GM23338 (cell line): Measurements from ENCODE around the gene SRGAP1. TPM values are rescaled to one million over a fixed set of nuclear protein-coding genes. Genes with fewer than 3 reads are reported as not detected.

Experiments
- ATAC-seq: fragments of 200-7000 bp; cut with Tn5 transposase; 3 replicates; pipeline ENCODE4 v1.9.1; 2020
- DNase-seq: peaks from one replicate; pipeline ENCODE4 v3.0.0-alpha.2; 2015; ENCODE audit warnings: low spot score
- H2AFZ ChIP-seq: fragments of 200-600 bp; sonication (generic); 2 replicates; pipeline ENCODE4 v1.8.0; 2016; ENCODE audit warnings: antibody characterized with exemption, mild to moderate bottlenecking, moderate library complexity
- H3F3A ChIP-seq: fragments of 200-600 bp; sonication (generic); replicated peaks from 2 replicates; pipeline ENCODE4 v1.8.0; 2017; ENCODE audit warnings: antibody characterized with exemption, mixed run types, low read depth
- H3K27ac ChIP-seq: fragments of 200-600 bp; sonication (generic); 2 replicates; pipeline ENCODE4 v1.6.1; 2016; ENCODE audit warnings: low read depth
- H3K27me3 ChIP-seq: fragments of 200-600 bp; sonication (generic); 2 replicates; pipeline ENCODE4 v1.8.0; 2016; ENCODE audit warnings: mild to moderate bottlenecking, mixed run types, moderate library complexity; ENCODE audit not compliant: insufficient read depth
- H3K36me3 ChIP-seq: fragments of 200-600 bp; sonication (generic); 2 replicates; pipeline ENCODE4 v1.8.0; 2016; ENCODE audit warnings: mild to moderate bottlenecking; ENCODE audit not compliant: insufficient read depth
- H3K4me1 ChIP-seq: fragments of 200-600 bp; sonication (generic); 2 replicates; pipeline ENCODE4 v1.8.0; 2016; ENCODE audit warnings: mild to moderate bottlenecking, moderate library complexity; ENCODE audit not compliant: insufficient read depth
- H3K4me2 ChIP-seq: fragments of 200-600 bp; sonication (generic); 2 replicates; pipeline ENCODE4 v1.7.1; 2017; ENCODE audit warnings: mixed run types
- H3K4me3 ChIP-seq: fragments of 200-600 bp; sonication (generic); 2 replicates; pipeline ENCODE4 v1.6.1; 2016; ENCODE audit warnings: mixed run types
- H3K79me2 ChIP-seq: fragments of 200-600 bp; sonication (generic); replicated peaks from 2 replicates; pipeline ENCODE4 v1.8.0; 2017; ENCODE audit warnings: mild to moderate bottlenecking; ENCODE audit not compliant: insufficient read depth
- H3K9me2 ChIP-seq: fragments of 200-600 bp; sonication (generic); 2 replicates; pipeline ENCODE4 v1.8.0; 2017; ENCODE audit not compliant: insufficient read depth
- H4K20me1 ChIP-seq: fragments of 200-600 bp; sonication (generic); replicated peaks from 2 replicates; pipeline ENCODE4 v1.8.0; 2017; ENCODE audit warnings: mild to moderate bottlenecking; ENCODE audit not compliant: insufficient read depth
- H3K27ac Mint-ChIP-seq: 2 replicates; pipeline ENCODE4 v1.8.0; 2020; ENCODE audit warnings: inconsistent platforms, mild to moderate bottlenecking, moderate library complexity, mixed read lengths
- H3K27me3 Mint-ChIP-seq: 3 replicates; pipeline ENCODE4 v1.8.0; 2022; ENCODE audit warnings: low read depth, mild to moderate bottlenecking, moderate library complexity, mixed read lengths, inconsistent platforms; ENCODE audit not compliant: insufficient read depth, poor library complexity
- H3K36me3 Mint-ChIP-seq: 3 replicates; pipeline ENCODE4 v1.8.0; 2021; ENCODE audit warnings: low read depth, mild to moderate bottlenecking, inconsistent platforms, moderate library complexity, mixed read lengths
- H3K4me1 Mint-ChIP-seq: 3 replicates; pipeline ENCODE4 v1.8.0; 2020; ENCODE audit warnings: mild to moderate bottlenecking, inconsistent platforms, mixed read lengths
- H3K4me3 Mint-ChIP-seq: 3 replicates; pipeline ENCODE4 v1.8.0; 2021; ENCODE audit warnings: moderate library complexity, mild to moderate bottlenecking, inconsistent platforms, mixed read lengths
- H3K9me3 Mint-ChIP-seq: 3 replicates; pipeline ENCODE4 v1.8.0; 2020; ENCODE audit warnings: moderate library complexity, mild to moderate bottlenecking, inconsistent platforms, mixed read lengths
- EZH2phosphoT487 ChIP-seq: fragments of 200-600 bp; sonication (generic); IDR thresholded peaks from one replicate; pipeline ENCODE4 v1.8.1; 2018; ENCODE audit warnings: antibody characterized with exemption; ENCODE audit not compliant: unreplicated experiment
- NANOG ChIP-seq: IDR thresholded peaks from 2 replicates; pipeline ENCODE4 v1.6.1; 2016; ENCODE audit warnings: antibody characterized with exemption, borderline replicate concordance
- polyA plus RNA-seq: library from polyadenylated mRNA; unstranded; fragments of >200 nt; fragmentation: Nextera tagmentation; extraction: Ambion mirVana; gene quantifications from 2 replicates; pipeline ENCODE4 v1.2.1, GENCODE V29; 2016
- total RNA-seq: library from RNA; depleted of rRNA; stranded (reverse); fragments of >200 nt; shearing (Covaris generic); gene quantifications from 2 replicates; pipeline ENCODE4 v1.2.3, GENCODE V29; 2014
- TF ChIP-seq, protein P1 (sequence below): IDR thresholded peaks from 2 replicates; pipeline ENCODE4 v1.6.1; 2016; ENCODE audit warnings: antibody characterized with exemption
- TF ChIP-seq, protein P2 (sequence below), 2 experiments: fragments of 200-600 bp in 1 of 2; sonication (generic) in 1 of 2; conservative IDR thresholded peaks; 2 replicates each; pipeline versions ENCODE4 v1.5.1 to v1.6.1; 2016 to 2017; ENCODE audit warnings: antibody characterized with exemption in 2 of 2, low read depth in 2 of 2, mild to moderate bottlenecking in 2 of 2, moderate library complexity in 1 of 2
- TF ChIP-seq, protein P3 (sequence below): fragments of 250-450 bp; sonication (Bioruptor Pico); IDR thresholded peaks from 2 replicates; pipeline ENCODE4 v1.5.0; 2020; ENCODE audit warnings: mild to moderate bottlenecking, moderate library complexity

Gene SRGAP1
- total and polyA plus RNA-seq, 2 experiments from 2014 or later: 6.1 to 8.1 TPM

DNA sequence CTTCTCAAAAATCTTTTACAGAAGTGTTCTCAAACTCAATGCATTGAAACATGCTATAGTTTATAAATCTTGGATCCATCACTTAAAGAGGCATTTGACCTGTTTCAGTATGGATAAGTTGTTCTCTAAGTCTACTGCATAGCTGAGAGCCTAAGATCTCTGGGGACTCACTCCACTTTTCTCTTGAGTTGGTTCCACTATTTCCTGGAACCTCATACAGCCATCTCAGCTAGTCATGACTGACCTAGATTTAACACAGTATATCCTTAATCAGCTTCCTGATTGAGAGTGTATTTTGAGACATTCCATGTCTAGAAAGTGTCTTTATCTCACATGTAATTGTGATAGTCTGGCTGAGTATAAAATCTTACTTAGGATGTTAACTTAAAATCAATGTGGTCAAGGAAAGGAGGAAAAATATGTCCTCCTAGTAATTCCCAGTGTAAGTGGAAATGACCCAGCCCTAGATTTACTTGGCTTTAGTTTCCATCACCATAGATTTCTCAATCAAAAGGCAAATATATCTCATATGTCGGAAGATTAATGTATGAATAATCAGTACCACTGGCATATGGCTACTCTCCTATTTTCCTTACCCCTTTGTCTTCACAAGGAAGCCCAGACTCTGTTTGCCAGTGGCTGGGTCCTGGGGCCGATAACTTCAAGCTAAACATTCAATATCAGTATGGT is 315.7 kb downstream of the SRGAP1 start:
- H3K27ac Mint-ChIP-seq: no peak overlapping the region
- no peak overlapping the region for H3K4me2 ChIP-seq
- H3K27ac ChIP-seq: no peak overlapping the region
- no peaks in the 10 kb centered on the region for H3K27me3 ChIP-seq
- no peaks in the 10 kb centered on the region for H3K9me2 ChIP-seq
- ATAC-seq (no peak), DNase-seq (no peak)
- H3K27me3 Mint-ChIP-seq: no peaks in the 10 kb centered on the region
- no peaks in the 10 kb centered on the region for H3K79me2 ChIP-seq
- TF ChIP-seq EZH2phosphoT487: no peak
- TF ChIP-seq NANOG: no peak
- TF ChIP-seq, protein P1, sequence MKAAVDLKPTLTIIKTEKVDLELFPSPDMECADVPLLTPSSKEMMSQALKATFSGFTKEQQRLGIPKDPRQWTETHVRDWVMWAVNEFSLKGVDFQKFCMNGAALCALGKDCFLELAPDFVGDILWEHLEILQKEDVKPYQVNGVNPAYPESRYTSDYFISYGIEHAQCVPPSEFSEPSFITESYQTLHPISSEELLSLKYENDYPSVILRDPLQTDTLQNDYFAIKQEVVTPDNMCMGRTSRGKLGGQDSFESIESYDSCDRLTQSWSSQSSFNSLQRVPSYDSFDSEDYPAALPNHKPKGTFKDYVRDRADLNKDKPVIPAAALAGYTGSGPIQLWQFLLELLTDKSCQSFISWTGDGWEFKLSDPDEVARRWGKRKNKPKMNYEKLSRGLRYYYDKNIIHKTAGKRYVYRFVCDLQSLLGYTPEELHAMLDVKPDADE: no peak
- TF ChIP-seq, protein P2, sequence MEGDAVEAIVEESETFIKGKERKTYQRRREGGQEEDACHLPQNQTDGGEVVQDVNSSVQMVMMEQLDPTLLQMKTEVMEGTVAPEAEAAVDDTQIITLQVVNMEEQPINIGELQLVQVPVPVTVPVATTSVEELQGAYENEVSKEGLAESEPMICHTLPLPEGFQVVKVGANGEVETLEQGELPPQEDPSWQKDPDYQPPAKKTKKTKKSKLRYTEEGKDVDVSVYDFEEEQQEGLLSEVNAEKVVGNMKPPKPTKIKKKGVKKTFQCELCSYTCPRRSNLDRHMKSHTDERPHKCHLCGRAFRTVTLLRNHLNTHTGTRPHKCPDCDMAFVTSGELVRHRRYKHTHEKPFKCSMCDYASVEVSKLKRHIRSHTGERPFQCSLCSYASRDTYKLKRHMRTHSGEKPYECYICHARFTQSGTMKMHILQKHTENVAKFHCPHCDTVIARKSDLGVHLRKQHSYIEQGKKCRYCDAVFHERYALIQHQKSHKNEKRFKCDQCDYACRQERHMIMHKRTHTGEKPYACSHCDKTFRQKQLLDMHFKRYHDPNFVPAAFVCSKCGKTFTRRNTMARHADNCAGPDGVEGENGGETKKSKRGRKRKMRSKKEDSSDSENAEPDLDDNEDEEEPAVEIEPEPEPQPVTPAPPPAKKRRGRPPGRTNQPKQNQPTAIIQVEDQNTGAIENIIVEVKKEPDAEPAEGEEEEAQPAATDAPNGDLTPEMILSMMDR (conservative IDR thresholded peaks at IDR 0.05; ENCODE audit: low read depth in 2 of 2): no peak
- TF ChIP-seq, protein P3, sequence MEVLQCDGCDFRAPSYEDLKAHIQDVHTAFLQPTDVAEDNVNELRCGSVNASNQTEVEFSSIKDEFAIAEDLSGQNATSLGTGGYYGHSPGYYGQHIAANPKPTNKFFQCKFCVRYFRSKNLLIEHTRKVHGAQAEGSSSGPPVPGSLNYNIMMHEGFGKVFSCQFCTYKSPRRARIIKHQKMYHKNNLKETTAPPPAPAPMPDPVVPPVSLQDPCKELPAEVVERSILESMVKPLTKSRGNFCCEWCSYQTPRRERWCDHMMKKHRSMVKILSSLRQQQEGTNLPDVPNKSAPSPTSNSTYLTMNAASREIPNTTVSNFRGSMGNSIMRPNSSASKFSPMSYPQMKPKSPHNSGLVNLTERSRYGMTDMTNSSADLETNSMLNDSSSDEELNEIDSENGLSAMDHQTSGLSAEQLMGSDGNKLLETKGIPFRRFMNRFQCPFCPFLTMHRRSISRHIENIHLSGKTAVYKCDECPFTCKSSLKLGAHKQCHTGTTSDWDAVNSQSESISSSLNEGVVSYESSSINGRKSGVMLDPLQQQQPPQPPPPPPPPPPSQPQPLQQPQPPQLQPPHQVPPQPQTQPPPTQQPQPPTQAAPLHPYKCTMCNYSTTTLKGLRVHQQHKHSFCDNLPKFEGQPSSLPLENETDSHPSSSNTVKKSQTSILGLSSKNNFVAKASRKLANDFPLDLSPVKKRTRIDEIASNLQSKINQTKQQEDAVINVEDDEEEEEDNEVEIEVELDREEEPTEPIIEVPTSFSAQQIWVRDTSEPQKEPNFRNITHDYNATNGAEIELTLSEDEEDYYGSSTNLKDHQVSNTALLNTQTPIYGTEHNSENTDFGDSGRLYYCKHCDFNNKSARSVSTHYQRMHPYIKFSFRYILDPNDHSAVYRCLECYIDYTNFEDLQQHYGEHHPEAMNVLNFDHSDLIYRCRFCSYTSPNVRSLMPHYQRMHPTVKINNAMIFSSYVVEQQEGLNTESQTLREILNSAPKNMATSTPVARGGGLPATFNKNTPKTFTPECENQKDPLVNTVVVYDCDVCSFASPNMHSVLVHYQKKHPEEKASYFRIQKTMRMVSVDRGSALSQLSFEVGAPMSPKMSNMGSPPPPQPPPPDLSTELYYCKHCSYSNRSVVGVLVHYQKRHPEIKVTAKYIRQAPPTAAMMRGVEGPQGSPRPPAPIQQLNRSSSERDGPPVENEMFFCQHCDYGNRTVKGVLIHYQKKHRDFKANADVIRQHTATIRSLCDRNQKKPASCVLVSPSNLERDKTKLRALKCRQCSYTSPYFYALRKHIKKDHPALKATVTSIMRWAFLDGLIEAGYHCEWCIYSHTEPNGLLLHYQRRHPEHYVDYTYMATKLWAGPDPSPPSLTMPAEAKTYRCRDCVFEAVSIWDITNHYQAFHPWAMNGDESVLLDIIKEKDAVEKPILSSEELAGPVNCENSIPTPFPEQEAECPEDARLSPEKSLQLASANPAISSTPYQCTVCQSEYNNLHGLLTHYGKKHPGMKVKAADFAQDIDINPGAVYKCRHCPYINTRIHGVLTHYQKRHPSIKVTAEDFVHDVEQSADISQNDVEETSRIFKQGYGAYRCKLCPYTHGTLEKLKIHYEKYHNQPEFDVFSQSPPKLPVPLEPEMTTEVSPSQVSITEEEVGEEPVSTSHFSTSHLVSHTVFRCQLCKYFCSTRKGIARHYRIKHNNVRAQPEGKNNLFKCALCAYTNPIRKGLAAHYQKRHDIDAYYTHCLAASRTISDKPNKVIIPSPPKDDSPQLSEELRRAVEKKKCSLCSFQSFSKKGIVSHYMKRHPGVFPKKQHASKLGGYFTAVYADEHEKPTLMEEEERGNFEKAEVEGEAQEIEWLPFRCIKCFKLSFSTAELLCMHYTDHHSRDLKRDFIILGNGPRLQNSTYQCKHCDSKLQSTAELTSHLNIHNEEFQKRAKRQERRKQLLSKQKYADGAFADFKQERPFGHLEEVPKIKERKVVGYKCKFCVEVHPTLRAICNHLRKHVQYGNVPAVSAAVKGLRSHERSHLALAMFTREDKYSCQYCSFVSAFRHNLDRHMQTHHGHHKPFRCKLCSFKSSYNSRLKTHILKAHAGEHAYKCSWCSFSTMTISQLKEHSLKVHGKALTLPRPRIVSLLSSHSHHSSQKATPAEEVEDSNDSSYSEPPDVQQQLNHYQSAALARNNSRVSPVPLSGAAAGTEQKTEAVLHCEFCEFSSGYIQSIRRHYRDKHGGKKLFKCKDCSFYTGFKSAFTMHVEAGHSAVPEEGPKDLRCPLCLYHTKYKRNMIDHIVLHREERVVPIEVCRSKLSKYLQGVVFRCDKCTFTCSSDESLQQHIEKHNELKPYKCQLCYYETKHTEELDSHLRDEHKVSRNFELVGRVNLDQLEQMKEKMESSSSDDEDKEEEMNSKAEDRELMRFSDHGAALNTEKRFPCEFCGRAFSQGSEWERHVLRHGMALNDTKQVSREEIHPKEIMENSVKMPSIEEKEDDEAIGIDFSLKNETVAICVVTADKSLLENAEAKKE: no peak
- H4K20me1 ChIP-seq: no peaks in the 10 kb centered on the region
- no peaks in the 10 kb centered on the region for H3K4me1 Mint-ChIP-seq
- no peaks in the 10 kb centered on the region for H3F3A ChIP-seq
- H3K36me3 Mint-ChIP-seq: no peaks in the 10 kb centered on the region
- H2AFZ ChIP-seq: no peak overlapping the region
- no peaks in the 10 kb centered on the region for H3K36me3 ChIP-seq
- H3K9me3 Mint-ChIP-seq: no peaks in the 10 kb centered on the region
- no peak overlapping the region for H3K4me3 ChIP-seq
- no peak overlapping the region for H3K4me3 Mint-ChIP-seq
- H3K4me1 ChIP-seq: no peaks in the 10 kb centered on the region; the same call in 1 of the 2 replicates
